Measurements from ENCODE around the gene KCTD3.

GRCh38 chr1:215661033-215661432 is 93.9 kb downstream of the KCTD3 start:
- no peak for TF ChIP-seq CTCF (conservative IDR thresholded peaks at IDR 0.05)
- TF ChIP-seq EZH2 (IDR thresholded peaks at IDR 0.05; ENCODE audit: low read depth), result no peak

Data from PC-9 (cell line).